Panc1 (cell line): ENCODE data around the gene OR2F2. TPM values are rescaled to one million over a fixed set of nuclear protein-coding genes. Genes with fewer than 3 reads are reported as not detected.

Experiments
- ATAC-seq: fragments of 200-7000 bp; cut with Tn5 transposase; 2 replicates; pipeline ENCODE4 v1.9.1; 2020; ENCODE audit warnings: mild to moderate bottlenecking, moderate library complexity
- BruUV-seq: library from RNA; stranded (reverse); fragments of 400-500 nt; replicated peaks from 2 replicates; lab custom pipeline; 2021; lab: Mats Ljungman, UMichigan
- CTCF ChIA-PET: fragments of 300-600 bp; sonication (Branson Sonifier 250); formaldehyde crosslinking; loops from one replicate; lab custom pipeline; 2022; ENCODE audit warnings: antibody characterized with exemption; lab: Charles Lee
- POLR2A ChIA-PET: fragments of 300-600 bp; sonication (Branson Sonifier 250); formaldehyde crosslinking; loops from one replicate; lab custom pipeline; 2022; ENCODE audit warnings: antibody characterized with exemption; lab: Charles Lee
- DNase-seq: peaks from one replicate; pipeline ENCODE4 v3.0.0-alpha.2; 2010; ENCODE audit warnings: low read depth, low spot score
- H3K27ac ChIP-seq: 2 replicates; pipeline ENCODE4 v1.5.1; 2011; ENCODE audit warnings: mild to moderate bottlenecking, low read length, inconsistent platforms
- H3K27me3 ChIP-seq: fragments of 200-500 bp; sonication (Bioruptor generic); 2 replicates; pipeline ENCODE4 v1.6.0; 2014; ENCODE audit warnings: low read length, inconsistent platforms; ENCODE audit not compliant: control insufficient read depth, insufficient read depth
- H3K36me3 ChIP-seq: fragments of 200-500 bp; sonication (Bioruptor generic); 2 replicates; pipeline ENCODE4 v1.5.1; 2014; ENCODE audit warnings: inconsistent platforms, mild to moderate bottlenecking, low read length, moderate library complexity; ENCODE audit not compliant: control insufficient read depth, insufficient read depth
- H3K4me1 ChIP-seq: 2 replicates; pipeline ENCODE4 v1.5.1; 2011; ENCODE audit warnings: inconsistent platforms, mild to moderate bottlenecking, low read length, moderate library complexity; ENCODE audit not compliant: control insufficient read depth, insufficient read depth
- H3K4me3 ChIP-seq, 2 experiments: 2 replicates each; pipeline ENCODE4 v1.5.1; 2011 to 2012; ENCODE audit warnings: low read depth in 2 of 2, low read length in 2 of 2, mild to moderate bottlenecking in 2 of 2, inconsistent platforms in 1 of 2, moderate library complexity in 1 of 2
- H3K9me3 ChIP-seq: fragments of 200-500 bp; sonication (Bioruptor generic); 2 replicates; pipeline ENCODE4 v1.5.1; 2014; ENCODE audit warnings: low read depth, mild to moderate bottlenecking, inconsistent platforms, low read length, moderate library complexity; ENCODE audit not compliant: control insufficient read depth, insufficient read depth
- CTCF ChIP-seq: fragments of 450-650 bp; IDR thresholded peaks from 2 replicates; pipeline ENCODE4 v1.5.1; 2017; ENCODE audit warnings: mild to moderate bottlenecking
- POLR2AphosphoS5 ChIP-seq: IDR thresholded peaks from 2 replicates; pipeline ENCODE4 v1.6.1; 2012; ENCODE audit warnings: mild to moderate bottlenecking, low read depth, low read length, moderate library complexity
- SIN3A ChIP-seq: IDR thresholded peaks from 2 replicates; pipeline ENCODE4 v1.6.1; 2012; ENCODE audit warnings: low read depth, mild to moderate bottlenecking, low read length, moderate library complexity, borderline replicate concordance; ENCODE audit not compliant: insufficient read depth
- TCF7L2 ChIP-seq: IDR thresholded peaks from 2 replicates; pipeline ENCODE4 v1.6.1; 2011; ENCODE audit warnings: mild to moderate bottlenecking, low read depth, low read length, inconsistent platforms
- in situ Hi-C: cut with HindIII; loops from 2 replicates; pipeline ENCODE4 v1.10.0; 2016; ENCODE audit warnings: low sequenced_read_pairs, low pct_unique_long_range_greater_than_20kb
- intact Hi-C: fragments of 100-400 bp; cut with micrococcal nuclease; formaldehyde crosslinking; loops from one replicate; pipeline ENCODE4 v1.10.0; 2022; ENCODE audit not compliant: unreplicated experiment
- total RNA-seq: library from RNA; stranded (reverse); gene quantifications from one replicate; pipeline ENCODE4 v1.2.1, GENCODE V29; 2021; ENCODE audit not compliant: unreplicated experiment
- TF ChIP-seq, protein P1 (sequence below), 2 experiments: IDR thresholded peaks; 2 replicates each; pipeline ENCODE4 v1.6.1; 2011 to 2012; ENCODE audit warnings: low read depth in 2 of 2, control low read depth in 1 of 2, low read length in 1 of 2, mild to moderate bottlenecking in 1 of 2, moderate library complexity in 1 of 2; ENCODE audit not compliant: insufficient read depth in 1 of 2

The OR2F2 gene
- total RNA-seq, 1 experiment from 2014 or later, result not detected

DNA sequence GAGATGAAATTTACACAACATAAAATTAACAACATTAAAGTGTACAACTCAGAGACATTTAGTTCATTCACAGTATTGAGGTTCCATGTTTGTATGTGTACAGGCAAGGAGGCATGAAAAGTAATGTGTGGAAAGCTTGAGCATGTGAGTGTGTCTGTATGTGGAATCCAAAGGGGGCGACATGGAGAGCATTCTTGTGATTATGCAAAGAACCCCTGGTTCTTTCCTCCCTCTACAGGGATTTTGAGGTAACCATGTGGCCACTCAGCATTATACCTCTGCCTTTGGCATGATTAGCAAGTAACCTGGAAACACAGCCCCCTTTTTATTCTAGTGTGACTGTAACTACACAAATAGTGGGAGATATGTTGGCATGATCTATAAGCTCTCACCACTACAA lies 40.6 kb downstream of the OR2F2 start:
- in situ Hi-C loops (no loop called here), intact Hi-C loops (no loop called here)
- Histone ChIP-seq H3K4me1 (no peaks in the 10 kb centered on the region), H3K27ac (no peak overlapping the region), H3K27me3 (no peaks in the 10 kb centered on the region), H3K4me3 (no peak overlapping the region), H3K36me3 (no peaks in the 10 kb centered on the region), H3K9me3 (no peaks in the 10 kb centered on the region)
- POLR2A ChIA-PET, result no interaction called here
- TF ChIP-seq CTCF, result no peak
- BruUV-seq, result no TSS peak
- ATAC-seq, result no peak
- CTCF ChIA-PET, result no interaction called here
- DNase-seq, result no peak

DNA sequence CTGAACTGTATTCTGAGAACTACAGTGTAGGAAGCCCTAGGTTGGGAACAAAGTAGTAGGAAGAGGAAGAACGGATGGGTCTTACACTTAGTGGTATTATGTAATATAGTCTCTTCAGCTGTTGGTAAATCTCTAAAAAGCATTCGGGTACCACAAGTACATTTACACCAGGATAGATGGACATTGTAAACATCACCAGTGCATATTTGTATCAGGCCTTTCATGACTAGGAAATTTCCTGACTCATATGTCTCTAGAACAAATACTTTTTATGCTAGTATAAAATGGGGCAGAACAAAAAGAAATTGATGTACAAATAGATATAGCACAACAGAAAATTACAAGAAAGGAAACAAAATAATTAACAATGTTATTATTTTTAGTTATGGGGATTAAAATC lies 43.6 kb downstream of the OR2F2 start:
- POLR2A ChIA-PET, result no interaction called here
- in situ Hi-C loops (no loop called here), intact Hi-C loops (no loop called here)
- H3K9me3 ChIP-seq, result no peaks in the 10 kb centered on the region
- H3K36me3 ChIP-seq, result no peaks in the 10 kb centered on the region
- CTCF ChIA-PET, result no interaction called here
- DNase-seq (no peak), ATAC-seq (no peak)
- no TSS peak for BruUV-seq
- H3K4me3 ChIP-seq, result no peak overlapping the region
- TF ChIP-seq SIN3A, result no peak
- TF ChIP-seq POLR2AphosphoS5, result no peak
- no peak for TF ChIP-seq CTCF
- no peak for TF ChIP-seq TCF7L2
- TF ChIP-seq, protein P1, sequence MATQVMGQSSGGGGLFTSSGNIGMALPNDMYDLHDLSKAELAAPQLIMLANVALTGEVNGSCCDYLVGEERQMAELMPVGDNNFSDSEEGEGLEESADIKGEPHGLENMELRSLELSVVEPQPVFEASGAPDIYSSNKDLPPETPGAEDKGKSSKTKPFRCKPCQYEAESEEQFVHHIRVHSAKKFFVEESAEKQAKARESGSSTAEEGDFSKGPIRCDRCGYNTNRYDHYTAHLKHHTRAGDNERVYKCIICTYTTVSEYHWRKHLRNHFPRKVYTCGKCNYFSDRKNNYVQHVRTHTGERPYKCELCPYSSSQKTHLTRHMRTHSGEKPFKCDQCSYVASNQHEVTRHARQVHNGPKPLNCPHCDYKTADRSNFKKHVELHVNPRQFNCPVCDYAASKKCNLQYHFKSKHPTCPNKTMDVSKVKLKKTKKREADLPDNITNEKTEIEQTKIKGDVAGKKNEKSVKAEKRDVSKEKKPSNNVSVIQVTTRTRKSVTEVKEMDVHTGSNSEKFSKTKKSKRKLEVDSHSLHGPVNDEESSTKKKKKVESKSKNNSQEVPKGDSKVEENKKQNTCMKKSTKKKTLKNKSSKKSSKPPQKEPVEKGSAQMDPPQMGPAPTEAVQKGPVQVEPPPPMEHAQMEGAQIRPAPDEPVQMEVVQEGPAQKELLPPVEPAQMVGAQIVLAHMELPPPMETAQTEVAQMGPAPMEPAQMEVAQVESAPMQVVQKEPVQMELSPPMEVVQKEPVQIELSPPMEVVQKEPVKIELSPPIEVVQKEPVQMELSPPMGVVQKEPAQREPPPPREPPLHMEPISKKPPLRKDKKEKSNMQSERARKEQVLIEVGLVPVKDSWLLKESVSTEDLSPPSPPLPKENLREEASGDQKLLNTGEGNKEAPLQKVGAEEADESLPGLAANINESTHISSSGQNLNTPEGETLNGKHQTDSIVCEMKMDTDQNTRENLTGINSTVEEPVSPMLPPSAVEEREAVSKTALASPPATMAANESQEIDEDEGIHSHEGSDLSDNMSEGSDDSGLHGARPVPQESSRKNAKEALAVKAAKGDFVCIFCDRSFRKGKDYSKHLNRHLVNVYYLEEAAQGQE (IDR thresholded peaks at IDR 0.05; ENCODE audit: insufficient read depth in 1 of 2, low read depth in 2 of 2, low read length in 1 of 2), result no peak
- no peaks in the 10 kb centered on the region for H3K4me1 ChIP-seq
- no peak overlapping the region for H3K27ac ChIP-seq
- no peaks in the 10 kb centered on the region for H3K27me3 ChIP-seq

DNA sequence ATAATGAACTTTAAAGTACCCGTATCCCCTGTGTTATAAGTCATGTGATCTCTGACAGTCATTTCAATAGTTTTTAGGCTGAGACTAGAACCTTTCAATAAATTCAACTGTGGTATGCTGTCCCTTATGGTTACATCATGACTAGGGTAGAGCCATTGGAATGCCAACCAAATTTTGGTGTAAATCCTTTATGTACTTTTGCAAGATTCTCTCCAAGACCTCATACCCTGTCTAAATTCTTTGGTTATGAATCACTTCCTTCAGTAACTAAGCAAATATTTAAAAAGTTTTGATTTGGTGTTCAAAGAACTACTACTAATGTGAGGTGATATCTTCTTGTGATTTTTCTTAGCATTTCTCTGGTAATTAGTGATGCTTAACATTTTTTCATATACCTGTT lies 44.3 kb downstream of the OR2F2 start:
- DNase-seq, result peak; percentile 22
- Histone ChIP-seq H3K4me3 (no peak overlapping the region), H3K9me3 (no peaks in the 10 kb centered on the region), H3K36me3 (no peaks in the 10 kb centered on the region), H3K27me3 (no peaks in the 10 kb centered on the region), H3K27ac (no peak overlapping the region), H3K4me1 (no peaks in the 10 kb centered on the region)
- in situ Hi-C loops (no loop called here), intact Hi-C loops (no loop called here)
- no peak for TF ChIP-seq POLR2AphosphoS5
- no peak for TF ChIP-seq TCF7L2
- TF ChIP-seq CTCF, result no peak
- TF ChIP-seq, protein P1 (IDR thresholded peaks at IDR 0.05; ENCODE audit: insufficient read depth in 1 of 2, low read depth in 2 of 2, low read length in 1 of 2), result no peak
- POLR2A ChIA-PET, result no interaction called here
- BruUV-seq, result no TSS peak
- ATAC-seq, result no peak
- CTCF ChIA-PET, result no interaction called here
